ENCODE measurements around the gene ZNF100. TPM values are rescaled to one million over a fixed set of nuclear protein-coding genes. Genes with fewer than 3 reads are reported as not detected.
"Not testable (repeated sequence)": the region's sequence is repeated elsewhere in the genome, so short reads cannot be mapped to it uniquely, and the experiment has no call there.

The ZNF100 gene
- total RNA-seq, 4 donors from 2014 or later, result 1.9 to 3.5 (median 2.9) TPM

DNA sequence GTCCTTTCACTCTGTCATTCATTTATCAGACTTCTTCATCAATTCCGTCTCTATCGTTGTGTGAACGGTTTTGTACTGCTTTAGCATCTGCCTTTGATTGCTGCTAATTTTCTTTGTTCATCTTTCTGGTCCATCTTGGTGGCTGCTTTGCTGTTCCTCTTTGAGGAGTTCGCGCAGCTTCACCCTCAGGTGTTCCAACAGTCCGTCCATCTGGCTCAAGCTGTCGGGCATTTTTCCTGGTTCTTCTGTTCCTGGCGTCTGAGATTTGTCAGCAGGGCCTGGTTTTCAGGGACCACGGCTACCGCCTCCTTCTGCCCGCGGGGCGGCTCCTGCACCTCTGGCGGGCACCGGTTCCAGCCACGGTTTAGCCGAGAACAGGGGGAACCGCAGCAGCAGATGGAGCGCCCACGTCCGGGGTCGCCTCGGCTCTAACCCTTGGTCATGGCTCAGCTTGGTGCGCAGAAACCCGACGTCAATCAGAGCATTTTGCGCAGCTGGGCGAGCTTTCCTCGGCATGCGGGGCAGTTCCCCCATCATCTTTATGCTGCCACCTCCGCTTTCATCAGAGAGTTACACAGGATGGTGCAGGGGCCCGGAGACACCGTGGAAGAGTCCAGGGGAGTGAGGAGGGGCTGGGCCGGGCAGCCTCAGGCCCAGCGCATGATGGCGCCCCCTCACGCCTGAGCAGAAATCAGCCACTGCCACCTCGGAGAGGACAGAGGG lies 89.5 kb downstream of the ZNF100 start:
- ATAC-seq (no peak), DNase-seq (no peak)
- Histone ChIP-seq H3K4me1 (no peaks in the 10 kb centered on the region), H3K4me3 (no peak overlapping the region), H3K27ac (no peak overlapping the region), H3K36me3 (no peaks in the 10 kb centered on the region), H3K9me3 (no peaks in the 10 kb centered on the region), H3K27me3 (no peaks in the 10 kb centered on the region)
- in situ Hi-C loops (cut with MboI; ENCODE audit: low sequenced_read_pairs in 4 of 4) (loop anchor here in 1 of 4 donors (25.0 kb wide), 1 partner anchor 191 kb away; no protein-coding TSS in a partner anchor), intact Hi-C loops (cut with DNase I; ENCODE audit: low total_unique reads) (no loop called here)
- no peak for TF ChIP-seq POLR2A (IDR thresholded peaks at IDR 0.05)
- TF ChIP-seq, protein P1, sequence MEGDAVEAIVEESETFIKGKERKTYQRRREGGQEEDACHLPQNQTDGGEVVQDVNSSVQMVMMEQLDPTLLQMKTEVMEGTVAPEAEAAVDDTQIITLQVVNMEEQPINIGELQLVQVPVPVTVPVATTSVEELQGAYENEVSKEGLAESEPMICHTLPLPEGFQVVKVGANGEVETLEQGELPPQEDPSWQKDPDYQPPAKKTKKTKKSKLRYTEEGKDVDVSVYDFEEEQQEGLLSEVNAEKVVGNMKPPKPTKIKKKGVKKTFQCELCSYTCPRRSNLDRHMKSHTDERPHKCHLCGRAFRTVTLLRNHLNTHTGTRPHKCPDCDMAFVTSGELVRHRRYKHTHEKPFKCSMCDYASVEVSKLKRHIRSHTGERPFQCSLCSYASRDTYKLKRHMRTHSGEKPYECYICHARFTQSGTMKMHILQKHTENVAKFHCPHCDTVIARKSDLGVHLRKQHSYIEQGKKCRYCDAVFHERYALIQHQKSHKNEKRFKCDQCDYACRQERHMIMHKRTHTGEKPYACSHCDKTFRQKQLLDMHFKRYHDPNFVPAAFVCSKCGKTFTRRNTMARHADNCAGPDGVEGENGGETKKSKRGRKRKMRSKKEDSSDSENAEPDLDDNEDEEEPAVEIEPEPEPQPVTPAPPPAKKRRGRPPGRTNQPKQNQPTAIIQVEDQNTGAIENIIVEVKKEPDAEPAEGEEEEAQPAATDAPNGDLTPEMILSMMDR (IDR thresholded peaks at IDR 0.05 in 4 of 5, conservative IDR thresholded peaks at IDR 0.05 in 1 of 5), result no peak

DNA sequence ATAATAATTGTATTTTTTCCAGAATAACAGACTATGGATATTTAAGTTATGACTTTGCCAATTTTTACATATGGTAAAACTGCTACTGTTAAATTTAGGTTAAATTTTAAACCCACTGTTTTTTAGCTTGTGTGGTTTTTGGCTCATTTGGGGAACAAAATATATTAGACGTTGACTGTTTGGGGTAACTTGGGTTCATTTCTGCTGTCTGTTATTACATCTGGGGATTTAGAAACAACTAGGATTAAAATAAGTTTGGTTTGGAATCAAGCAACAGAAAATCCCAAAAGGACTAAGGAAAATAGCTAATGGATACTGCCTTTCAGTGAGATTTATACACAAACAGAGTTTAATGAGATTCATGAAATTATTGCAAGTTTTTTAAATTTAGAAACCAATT lies 92.9 kb downstream of the ZNF100 start:
- no peaks in the 10 kb centered on the region for H3K27me3 ChIP-seq
- no peaks in the 10 kb centered on the region for H3K36me3 ChIP-seq
- no peak overlapping the region for H3K4me3 ChIP-seq
- ATAC-seq (no peak), DNase-seq (no peak)
- TF ChIP-seq, protein P1 (IDR thresholded peaks at IDR 0.05 in 4 of 5, conservative IDR thresholded peaks at IDR 0.05 in 1 of 5), result no peak
- TF ChIP-seq POLR2A (IDR thresholded peaks at IDR 0.05), result no peak
- H3K9me3 ChIP-seq, result no peaks in the 10 kb centered on the region
- no peaks in the 10 kb centered on the region for H3K4me1 ChIP-seq
- H3K27ac ChIP-seq, result no peak overlapping the region
- in situ Hi-C loops (cut with MboI; ENCODE audit: low sequenced_read_pairs in 4 of 4) (no loop called here), intact Hi-C loops (cut with DNase I; ENCODE audit: low total_unique reads) (no loop called here)

DNA sequence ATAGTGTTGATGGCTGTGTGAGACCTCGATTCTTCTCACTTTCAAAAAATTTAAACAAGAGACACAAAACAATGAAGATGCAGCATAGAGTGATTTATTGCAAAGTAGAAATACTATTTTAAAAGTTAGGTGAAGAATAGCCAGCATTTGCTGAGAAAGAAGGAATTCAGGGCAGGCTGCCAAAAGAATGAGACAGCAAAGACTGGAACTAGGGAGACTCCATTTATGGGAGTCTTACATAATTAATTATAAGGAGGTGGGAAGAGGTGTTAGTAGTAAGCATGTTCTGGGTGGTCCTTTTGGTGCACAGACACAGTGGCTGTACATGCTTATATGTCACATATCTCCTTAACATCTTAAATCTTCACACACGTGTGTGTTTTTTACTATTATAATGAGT lies 93.9 kb downstream of the ZNF100 start:
- H3K4me1 ChIP-seq; H3K27ac ChIP-seq; DNase-seq; H3K27me3 ChIP-seq; ATAC-seq; H3K36me3 ChIP-seq; H3K9me3 ChIP-seq; in situ Hi-C loops (cut with MboI; ENCODE audit: low sequenced_read_pairs in 4 of 4); intact Hi-C loops (cut with DNase I; ENCODE audit: low total_unique reads); H3K4me3 ChIP-seq: not testable (repeated sequence)

Other genes starting within 250 kb of the ZNF100 start
- gene ZNF43, start 68.6 kb upstream of the ZNF100 start, total RNA-seq, result 1 to 10 TPM; 1.2 to 5.4 (median 3.0) TPM
- 1 to 10 TPM in 1 of 4 donors, under 1 TPM in 2, not detected in 1; 0.15 to 2.7 (median 0.31) TPM for gene ZNF208, start 243.4 kb upstream of the ZNF100 start, total RNA-seq